GM21723 (cell line): ENCODE results near the gene MAST2.
"Not testable (repeated sequence)": the region's sequence is repeated elsewhere in the genome, so short reads cannot be mapped to it uniquely, and the experiment has no call there.

Experiments used
- ATAC-seq: cut with Tn5 transposase; IDR thresholded peaks from one replicate; pipeline ENCODE4 v1.9.1; 2021; ENCODE audit warnings: mild to moderate bottlenecking, moderate library complexity; ENCODE audit not compliant: unreplicated experiment

MAST2 gene

DNA sequence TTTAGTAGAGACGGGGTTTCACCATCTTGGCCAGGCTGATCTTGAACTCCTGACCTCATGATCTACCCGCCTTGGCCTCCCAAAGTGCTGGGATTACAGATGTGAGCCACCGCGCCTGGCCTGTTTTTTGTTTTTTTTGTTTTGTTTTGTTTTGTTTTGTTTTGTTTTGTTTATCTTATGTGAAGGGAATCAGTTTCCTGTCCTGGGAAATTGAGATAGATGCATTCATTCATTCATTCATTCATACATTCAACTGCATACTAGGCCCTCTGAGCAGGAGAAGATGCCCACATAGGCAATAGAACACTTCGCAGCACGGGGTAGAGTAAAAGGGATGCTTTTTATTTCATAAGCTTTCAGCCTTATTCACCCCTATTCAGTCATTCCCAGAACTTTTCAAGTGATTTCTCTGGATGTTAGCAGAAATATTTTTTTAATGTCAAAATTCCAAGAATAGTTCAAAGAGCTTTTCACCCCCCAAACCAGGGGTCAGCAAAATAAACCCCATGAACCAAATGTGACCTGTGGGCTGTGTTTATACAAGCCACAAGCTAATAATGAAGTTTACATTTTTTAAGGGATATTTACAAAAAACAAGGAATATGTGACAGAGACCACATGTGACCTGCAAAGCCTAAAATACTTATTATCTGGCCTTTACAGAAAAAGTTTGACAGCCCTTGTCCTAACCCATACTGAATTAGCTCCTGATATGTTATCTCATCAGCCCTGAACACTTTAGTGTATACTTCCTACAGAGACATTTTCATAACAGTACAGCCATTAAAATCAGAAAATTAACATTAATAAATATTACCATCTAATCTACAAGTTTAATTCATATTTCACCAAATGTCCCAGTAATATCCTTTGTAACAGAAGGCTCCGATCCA, 127.1 kb downstream of the MAST2 start:
- no peak for ATAC-seq

DNA sequence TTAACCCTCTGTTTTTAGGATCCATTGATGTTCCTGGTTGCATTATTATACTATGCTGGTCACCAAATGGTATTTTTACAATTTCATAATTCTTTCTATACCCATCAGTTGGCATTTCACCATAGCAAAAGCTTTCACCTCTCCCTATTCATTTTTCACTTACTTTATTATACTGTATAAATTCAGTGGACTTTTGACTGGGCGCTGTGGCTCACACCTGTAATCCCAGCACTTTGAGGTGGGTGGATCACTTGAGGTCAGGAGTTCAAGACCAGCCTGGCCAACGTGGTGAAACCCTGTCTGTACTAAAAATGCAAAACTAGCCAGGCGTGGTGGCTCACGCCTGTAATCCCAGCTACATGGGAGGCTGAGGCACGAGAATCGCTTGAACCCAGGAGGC, 128.8 kb downstream of the MAST2 start:
- not testable (repeated sequence) for ATAC-seq

DNA sequence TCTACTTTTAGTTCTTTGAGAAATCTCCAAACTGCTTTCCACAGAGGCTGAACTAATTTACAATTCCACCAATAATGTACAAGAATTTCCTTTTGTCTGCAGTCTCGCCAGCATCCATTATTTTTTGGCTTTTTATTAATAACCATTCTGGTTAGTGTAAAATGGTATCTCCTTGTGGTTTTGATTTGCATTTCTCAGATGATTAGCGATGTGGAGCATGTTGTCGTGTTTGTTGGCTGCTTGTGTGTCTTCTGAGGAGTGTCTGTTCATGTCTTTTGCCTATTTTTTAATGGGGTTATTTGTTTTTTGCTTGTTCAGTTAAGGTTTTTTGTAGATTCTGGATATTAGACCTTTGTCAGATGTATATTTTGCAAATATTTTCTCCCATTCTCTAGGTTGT, 131.5 kb downstream of the MAST2 start:
- ATAC-seq: no peak

- ATAC-seq: no peak
Measured at GRCh38 chr1:45938029-45938428, 134.6 kb downstream of the MAST2 start.

- no peak for ATAC-seq
Measured at GRCh38 chr1:45942411-45942810, 139.0 kb downstream of the MAST2 start.

DNA sequence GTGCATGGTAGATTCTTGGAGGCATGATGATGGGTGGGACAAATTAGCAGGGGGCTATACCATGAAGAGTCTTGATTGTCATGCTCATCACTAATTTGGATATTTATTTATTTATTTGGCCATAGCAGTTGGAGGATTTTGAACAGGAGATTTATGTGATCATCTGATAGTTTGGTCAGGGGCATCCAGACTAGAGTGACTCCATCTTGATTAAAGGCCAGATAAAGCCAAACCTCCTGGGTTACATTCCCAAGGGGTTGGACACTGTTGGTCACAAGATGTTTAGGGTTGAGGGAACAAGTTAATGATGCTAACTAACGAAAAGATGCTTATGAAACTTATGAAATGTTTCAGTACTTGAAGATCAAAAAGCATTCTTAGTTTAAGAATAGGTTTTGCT, 139.8 kb downstream of the MAST2 start:
- ATAC-seq: no peak

- no peak for ATAC-seq
Measured at GRCh38 chr1:45945426-45945825, 142.0 kb downstream of the MAST2 start.

DNA sequence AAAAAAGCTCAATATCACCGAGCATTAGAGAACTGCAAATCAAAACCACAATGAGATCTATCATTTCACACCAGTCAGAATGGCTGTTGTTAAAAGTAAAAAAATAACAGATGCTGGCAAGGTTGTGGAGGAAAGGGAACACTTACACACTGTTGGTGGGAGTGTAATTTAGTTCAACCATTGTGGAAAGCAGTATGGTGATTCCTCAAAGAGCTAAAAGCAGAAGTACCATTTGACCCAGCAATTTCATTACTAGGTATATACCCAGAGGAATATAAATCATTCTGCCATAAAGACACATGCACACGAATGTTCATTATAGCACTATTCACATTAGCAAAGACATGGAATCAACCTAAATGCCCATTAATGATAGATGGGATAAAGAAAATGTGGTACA, 146.1 kb downstream of the MAST2 start:
- not testable (repeated sequence) for ATAC-seq

GRCh38 chr1:45952072-45952471, 148.7 kb downstream of the MAST2 start:
- no peak for ATAC-seq

DNA sequence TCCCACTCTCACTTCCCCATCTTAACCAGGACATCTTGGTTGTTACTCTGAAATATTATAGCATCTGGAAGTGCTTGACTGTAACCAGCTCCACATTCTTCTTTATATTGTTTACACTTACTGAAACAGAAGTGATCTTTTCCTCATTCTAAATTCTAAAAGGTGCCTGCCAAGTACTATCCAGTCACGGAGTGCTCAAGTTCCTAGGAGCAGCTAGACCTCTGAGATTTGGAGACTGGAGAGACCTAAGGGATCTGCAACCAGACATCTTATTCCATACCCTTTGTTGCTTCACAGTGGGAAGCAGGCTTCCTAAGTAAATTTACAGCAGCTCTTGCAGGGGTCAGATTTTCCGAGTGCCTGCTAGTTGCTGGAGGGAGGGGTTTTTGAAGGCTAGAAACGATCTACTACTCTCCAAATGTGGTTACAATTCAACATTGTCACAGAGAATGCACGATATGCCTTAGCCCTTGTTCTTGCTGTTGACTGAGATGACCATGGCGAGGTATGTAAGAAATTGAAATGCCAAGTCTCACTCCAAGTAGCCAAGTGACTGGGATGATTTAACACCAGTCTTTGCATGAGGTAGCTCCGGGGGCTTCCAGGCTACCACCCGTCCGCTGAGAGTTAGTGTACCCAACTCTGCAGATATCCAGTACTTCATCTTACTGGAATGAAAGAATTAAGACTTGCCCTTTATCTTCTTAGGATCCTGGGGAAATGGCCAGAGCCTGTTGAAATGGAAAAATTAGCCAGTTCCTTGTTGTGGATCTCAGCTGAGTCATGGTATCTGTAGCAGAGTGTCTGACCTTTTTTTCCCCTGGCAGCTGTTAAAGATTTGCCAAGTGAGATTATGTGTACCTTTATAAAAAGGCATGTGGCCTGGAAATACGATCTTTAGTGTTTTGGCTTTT, 150.8 kb downstream of the MAST2 start:
- ATAC-seq: no peak

- ATAC-seq: no peak
Measured at GRCh38 chr1:45957684-45958083, 154.3 kb downstream of the MAST2 start.

DNA sequence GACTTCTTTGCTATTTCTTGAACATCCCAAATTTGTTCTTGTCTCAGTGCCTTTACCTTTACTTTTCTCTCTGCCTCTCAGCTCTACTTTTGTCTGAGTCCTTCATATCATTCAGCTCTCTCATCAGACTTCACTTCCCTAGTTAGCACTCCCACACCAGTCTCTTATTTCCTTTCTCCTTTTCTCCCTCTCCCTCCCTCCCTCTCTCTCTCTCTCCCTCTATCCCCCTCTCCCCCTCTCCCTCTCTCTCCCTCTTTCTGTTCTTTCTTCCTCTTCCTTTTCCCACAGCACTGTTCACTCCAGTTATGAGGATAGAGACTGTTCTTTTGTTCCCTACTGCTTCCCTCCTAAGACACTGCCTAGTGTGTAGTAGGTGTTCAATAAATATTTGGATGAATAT, 154.9 kb downstream of the MAST2 start:
- no peak for ATAC-seq

- ATAC-seq: no peak
Measured at GRCh38 chr1:45960930-45961715, 157.7 kb downstream of the MAST2 start.

DNA sequence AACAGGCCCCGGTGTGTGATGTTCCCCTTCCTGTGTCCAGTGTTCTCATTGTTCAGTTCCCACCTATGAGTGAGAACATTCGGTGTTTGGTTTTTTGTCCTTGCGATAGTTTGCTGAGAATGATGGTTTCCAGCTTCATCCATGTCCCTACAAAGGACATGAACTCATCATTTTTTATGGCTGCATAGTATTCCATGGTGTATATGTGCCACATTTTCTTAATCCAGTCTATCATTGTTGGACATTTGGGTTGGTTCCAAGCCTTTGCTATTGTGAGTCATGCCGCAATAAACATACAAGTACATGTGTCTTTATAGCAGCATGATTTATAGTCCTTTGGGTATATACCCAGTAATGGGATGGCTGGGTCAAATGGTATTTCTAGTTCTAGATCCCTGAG, 158.5 kb downstream of the MAST2 start:
- ATAC-seq: not testable (repeated sequence)

GRCh38 chr1:45968941-45969666, 165.7 kb downstream of the MAST2 start:
- ATAC-seq: no peak

- ATAC-seq: no peak
Measured at GRCh38 chr1:45969866-45970265, 166.5 kb downstream of the MAST2 start.

DNA sequence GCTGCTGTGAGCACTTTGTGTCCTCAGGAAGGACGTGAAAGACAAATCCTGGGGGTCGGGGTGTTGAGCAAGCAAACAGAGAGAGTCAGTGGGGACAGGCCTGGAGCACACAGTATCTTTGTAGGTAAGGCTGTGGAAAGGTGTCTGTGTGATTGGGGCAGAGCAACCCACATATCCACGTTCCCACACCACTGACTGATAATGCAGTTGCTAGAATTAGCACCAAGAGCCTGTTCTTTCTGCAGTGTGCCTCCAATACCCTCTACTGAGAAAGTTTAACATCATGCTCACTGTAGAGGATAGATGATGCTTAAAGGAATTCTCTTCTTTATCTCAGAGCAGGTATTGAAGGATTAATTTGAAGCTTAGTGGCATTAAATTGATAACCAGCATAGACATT, 167.9 kb downstream of the MAST2 start:
- no peak for ATAC-seq

DNA sequence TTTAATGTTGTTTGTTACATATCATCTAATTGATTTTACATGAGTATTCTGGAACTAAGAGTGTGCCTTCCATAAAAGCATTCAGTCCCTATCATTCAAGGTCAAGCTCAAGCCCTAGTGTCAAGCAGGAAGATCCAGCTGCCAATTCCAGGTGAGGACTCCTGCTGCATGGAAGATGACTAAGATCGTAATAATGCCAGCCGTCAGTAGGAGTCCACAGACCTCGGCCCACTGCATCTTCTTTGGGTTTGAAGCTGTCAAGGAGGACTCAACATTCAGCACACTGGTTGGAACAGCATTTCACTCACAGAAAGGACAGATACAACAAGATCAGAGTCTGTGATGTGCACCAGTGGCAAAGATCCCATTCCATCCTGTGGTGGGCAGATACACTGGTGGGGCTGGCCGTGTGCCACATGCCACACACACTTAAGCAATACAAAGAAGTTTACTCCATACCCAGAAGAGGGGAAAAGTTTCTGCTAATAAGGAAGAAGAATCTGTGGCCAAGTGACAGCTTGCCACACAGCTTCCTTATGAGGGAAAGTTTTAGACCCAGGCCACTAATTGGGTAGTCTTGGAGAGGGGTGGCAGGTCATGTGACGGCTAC, 168.6 kb downstream of the MAST2 start:
- ATAC-seq: no peak

DNA sequence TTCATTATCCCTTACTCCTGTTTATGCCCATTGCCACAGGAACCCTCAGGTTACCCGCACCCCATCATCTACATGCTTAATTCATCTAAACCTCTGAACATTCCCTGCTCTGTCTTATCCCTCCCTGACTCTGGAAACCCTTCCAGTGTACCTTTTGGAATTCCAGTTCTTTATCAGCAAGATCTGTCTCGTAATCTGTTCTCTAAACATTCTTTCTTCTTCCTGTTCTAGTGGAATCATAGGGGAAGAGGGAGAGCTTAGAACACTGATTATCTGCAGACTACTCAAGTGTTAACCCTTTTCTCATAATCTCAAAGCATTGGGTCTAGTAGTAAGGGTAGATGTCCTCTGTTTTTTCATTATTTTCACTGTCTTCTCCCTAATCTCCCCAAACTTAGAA, 169.2 kb downstream of the MAST2 start:
- no peak for ATAC-seq

- no peak for ATAC-seq
Measured at GRCh38 chr1:45973121-45973520, 169.7 kb downstream of the MAST2 start.
